ENCODE results near the gene ROS1.

Gene ROS1

DNA sequence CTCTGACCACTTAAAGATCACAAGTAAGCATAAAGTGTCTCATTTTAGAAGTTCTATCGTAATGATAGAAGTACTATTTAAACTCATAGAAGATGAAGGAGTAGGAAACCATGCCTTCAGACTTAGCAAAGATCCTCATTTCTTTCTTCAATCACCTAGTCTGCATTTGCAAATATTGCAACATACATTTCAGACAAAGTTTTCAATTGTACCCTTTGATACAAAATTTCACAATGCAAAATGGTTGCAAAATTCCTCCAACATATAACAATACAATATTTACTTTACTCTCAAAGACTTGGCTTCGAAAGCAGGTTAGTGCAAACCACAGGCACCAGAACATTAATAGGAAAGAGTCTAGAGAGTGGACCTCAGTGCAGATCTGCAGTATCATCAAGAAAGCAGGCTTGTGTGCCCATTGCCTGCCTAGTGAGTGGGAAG lies 16.1 kb upstream of the ROS1 start:
- H3K14ac ChIP-seq (ENCODE audit: low read length), result no peak overlapping the region
- H3K4me2 ChIP-seq (ENCODE audit: low read length), result no peak overlapping the region
- H4K8ac ChIP-seq (ENCODE audit: low read depth, low read length), result no peak overlapping the region
- no peak overlapping the region for H2AK5ac ChIP-seq (ENCODE audit: low read length)
- no peak overlapping the region for H3K4me3 ChIP-seq (ENCODE audit: low read depth, low read length)
- H4K12ac ChIP-seq (ENCODE audit: low read depth, low read length), result no peak overlapping the region
- H3K36me3 ChIP-seq (ENCODE audit: control insufficient read depth in 1 of 2, insufficient read depth in 2 of 2, low read length in 2 of 2), result no peaks in the 10 kb centered on the region
- DNase-seq, result peak in 1 of 2 donors; percentile 40
- H3K9ac ChIP-seq (ENCODE audit: low read length), result no peak overlapping the region
- H3K9me3 ChIP-seq (ENCODE audit: insufficient read depth, low read depth, low read length), result peaks cover 2% of the 10 kb centered on the region
- H3K18ac ChIP-seq (ENCODE audit: low read length), result no peak overlapping the region
- H2BK12ac ChIP-seq (ENCODE audit: low read length), result no peak overlapping the region
- no CpG with 5 or more reads among the region's 2 CpGs for WGBS (ENCODE audit: extremely low coverage, insufficient coverage, insufficient read length)
- H3K4me1 ChIP-seq (ENCODE audit: control insufficient read depth in 1 of 2, insufficient read depth in 2 of 2, low read length in 2 of 2), result no peaks in the 10 kb centered on the region
- no peak overlapping the region for H2BK120ac ChIP-seq (ENCODE audit: insufficient read depth, low read length, poor library complexity)
- no peak overlapping the region for H2AFZ ChIP-seq (ENCODE audit: insufficient read depth, low read length, poor library complexity)
- no peak overlapping the region for H4K91ac ChIP-seq (ENCODE audit: low read depth, low read length)
- no peaks in the 10 kb centered on the region for H3K79me1 ChIP-seq (ENCODE audit: low read length)
- no peaks in the 10 kb centered on the region for H3K27me3 ChIP-seq (ENCODE audit: insufficient read depth, low read length)
- H3K27ac ChIP-seq (ENCODE audit: low read depth, low read length), result no peak overlapping the region
- H3K79me2 ChIP-seq (ENCODE audit: control insufficient read depth, insufficient read depth, low read length, poor library complexity), result no peaks in the 10 kb centered on the region
- H3K4ac ChIP-seq (ENCODE audit: low read depth, low read length), result no peak overlapping the region
- no peak overlapping the region for H2BK5ac ChIP-seq (ENCODE audit: low read depth, low read length, poor library complexity)
- no peak overlapping the region for H3K23ac ChIP-seq (ENCODE audit: low read length)

GRCh38 chr6:117440706-117441525 lies 15.2 kb upstream of the ROS1 start:
- H2AK5ac ChIP-seq (ENCODE audit: low read length), result no peak overlapping the region

GRCh38 chr6:117432273-117432672 lies 6.5 kb upstream of the ROS1 start:
- no peak overlapping the region for H4K12ac ChIP-seq (ENCODE audit: low read depth, low read length)
- H3K4me2 ChIP-seq (ENCODE audit: low read length), result no peak overlapping the region
- H3K9me3 ChIP-seq (ENCODE audit: insufficient read depth, low read depth, low read length), result no peaks in the 10 kb centered on the region
- no peak overlapping the region for H3K9ac ChIP-seq (ENCODE audit: low read length)
- H3K27me3 ChIP-seq (ENCODE audit: insufficient read depth, low read length), result no peaks in the 10 kb centered on the region
- H3K18ac ChIP-seq (ENCODE audit: low read length), result no peak overlapping the region
- no peak overlapping the region for H3K23ac ChIP-seq (ENCODE audit: low read length)
- no peak overlapping the region for H4K8ac ChIP-seq (ENCODE audit: low read depth, low read length)
- no peaks in the 10 kb centered on the region for H3K4me1 ChIP-seq (ENCODE audit: control insufficient read depth in 1 of 2, insufficient read depth in 2 of 2, low read length in 2 of 2)
- no peak overlapping the region for H3K4ac ChIP-seq (ENCODE audit: low read depth, low read length)
- no peak overlapping the region for H2BK5ac ChIP-seq (ENCODE audit: low read depth, low read length, poor library complexity)
- H3K27ac ChIP-seq (ENCODE audit: low read depth, low read length), result no peak overlapping the region
- no peak overlapping the region for H4K91ac ChIP-seq (ENCODE audit: low read depth, low read length)
- H3K79me2 ChIP-seq (ENCODE audit: control insufficient read depth, insufficient read depth, low read length, poor library complexity), result no peaks in the 10 kb centered on the region
- H3K14ac ChIP-seq (ENCODE audit: low read length), result no peak overlapping the region
- no peak overlapping the region for H3K4me3 ChIP-seq (ENCODE audit: low read depth, low read length)
- no peak overlapping the region for H2BK12ac ChIP-seq (ENCODE audit: low read length)
- H3K36me3 ChIP-seq (ENCODE audit: control insufficient read depth in 1 of 2, insufficient read depth in 2 of 2, low read length in 2 of 2), result no peaks in the 10 kb centered on the region
- H2AK5ac ChIP-seq (ENCODE audit: low read length), result no peak overlapping the region
- no peak overlapping the region for H2BK120ac ChIP-seq (ENCODE audit: insufficient read depth, low read length, poor library complexity)
- H2AFZ ChIP-seq (ENCODE audit: insufficient read depth, low read length, poor library complexity), result no peak overlapping the region
- no peaks in the 10 kb centered on the region for H3K79me1 ChIP-seq (ENCODE audit: low read length)
- DNase-seq, result peak; percentile 40 to 78
- no CpG with 5 or more reads among the region's 1 CpG for WGBS (ENCODE audit: extremely low coverage, insufficient coverage, insufficient read length)

More at GRCh38 chr6:117440706-117441525, 15.2 kb upstream of the ROS1 start:
- H2BK12ac ChIP-seq (ENCODE audit: low read length), result no peak overlapping the region
- no CpG with 5 or more reads among the region's 2 CpGs for WGBS (ENCODE audit: extremely low coverage, insufficient coverage, insufficient read length)
- H3K27ac ChIP-seq (ENCODE audit: low read depth, low read length), result no peak overlapping the region
- H3K9ac ChIP-seq (ENCODE audit: low read length), result no peak overlapping the region
- no peak overlapping the region for H3K4me3 ChIP-seq (ENCODE audit: low read depth, low read length)
- no peaks in the 10 kb centered on the region for H3K79me1 ChIP-seq (ENCODE audit: low read length)
- peak; percentile 61 to 92 for DNase-seq
- H4K91ac ChIP-seq (ENCODE audit: low read depth, low read length), result no peak overlapping the region
- H4K8ac ChIP-seq (ENCODE audit: low read depth, low read length), result no peak overlapping the region
- no peak overlapping the region for H3K23ac ChIP-seq (ENCODE audit: low read length)
- no peak overlapping the region for H2BK120ac ChIP-seq (ENCODE audit: insufficient read depth, low read length, poor library complexity)
- H3K79me2 ChIP-seq (ENCODE audit: control insufficient read depth, insufficient read depth, low read length, poor library complexity), result no peaks in the 10 kb centered on the region
- no peaks in the 10 kb centered on the region for H3K4me1 ChIP-seq (ENCODE audit: control insufficient read depth in 1 of 2, insufficient read depth in 2 of 2, low read length in 2 of 2)
- no peak overlapping the region for H3K18ac ChIP-seq (ENCODE audit: low read length)
- no peak overlapping the region for H4K12ac ChIP-seq (ENCODE audit: low read depth, low read length)
- H3K14ac ChIP-seq (ENCODE audit: low read length), result no peak overlapping the region
- peaks cover 2% of the 10 kb centered on the region for H3K9me3 ChIP-seq (ENCODE audit: insufficient read depth, low read depth, low read length)
- H3K4me2 ChIP-seq (ENCODE audit: low read length), result no peak overlapping the region
- H3K4ac ChIP-seq (ENCODE audit: low read depth, low read length), result no peak overlapping the region
- H2AFZ ChIP-seq (ENCODE audit: insufficient read depth, low read length, poor library complexity), result no peak overlapping the region
- no peaks in the 10 kb centered on the region for H3K36me3 ChIP-seq (ENCODE audit: control insufficient read depth in 1 of 2, insufficient read depth in 2 of 2, low read length in 2 of 2)
- H2BK5ac ChIP-seq (ENCODE audit: low read depth, low read length, poor library complexity), result no peak overlapping the region
- H3K27me3 ChIP-seq (ENCODE audit: insufficient read depth, low read length), result no peaks in the 10 kb centered on the region

- DNase-seq, result no peak
These were observed 2.0 kb downstream of the ROS1 start for GRCh38 chr6:117423754-117424153.

More at GRCh38 chr6:117423754-117424153, 2.0 kb downstream of the ROS1 start:
- no peaks in the 10 kb centered on the region for H3K79me2 ChIP-seq (ENCODE audit: control insufficient read depth, insufficient read depth, low read length, poor library complexity)
- H3K9ac ChIP-seq (ENCODE audit: low read length), result no peak overlapping the region
- H3K4me3 ChIP-seq (ENCODE audit: low read depth, low read length), result no peak overlapping the region
- no peak overlapping the region for H4K12ac ChIP-seq (ENCODE audit: low read depth, low read length)
- H3K14ac ChIP-seq (ENCODE audit: low read length), result no peak overlapping the region
- H4K91ac ChIP-seq (ENCODE audit: low read depth, low read length), result no peak overlapping the region
- WGBS (ENCODE audit: extremely low coverage, insufficient coverage, insufficient read length), result no CpG with 5 or more reads among the region's 3 CpGs
- H3K9me3 ChIP-seq (ENCODE audit: insufficient read depth, low read depth, low read length), result no peaks in the 10 kb centered on the region
- no peaks in the 10 kb centered on the region for H3K36me3 ChIP-seq (ENCODE audit: control insufficient read depth in 1 of 2, insufficient read depth in 2 of 2, low read length in 2 of 2)
- H2BK5ac ChIP-seq (ENCODE audit: low read depth, low read length, poor library complexity), result no peak overlapping the region
- H3K4ac ChIP-seq (ENCODE audit: low read depth, low read length), result no peak overlapping the region
- no peak overlapping the region for H3K4me2 ChIP-seq (ENCODE audit: low read length)
- no peak overlapping the region for H2AFZ ChIP-seq (ENCODE audit: insufficient read depth, low read length, poor library complexity)
- H3K18ac ChIP-seq (ENCODE audit: low read length), result no peak overlapping the region
- H3K23ac ChIP-seq (ENCODE audit: low read length), result no peak overlapping the region
- no peaks in the 10 kb centered on the region for H3K79me1 ChIP-seq (ENCODE audit: low read length)
- no peak overlapping the region for H3K27ac ChIP-seq (ENCODE audit: low read depth, low read length)
- no peaks in the 10 kb centered on the region for H3K4me1 ChIP-seq (ENCODE audit: control insufficient read depth in 1 of 2, insufficient read depth in 2 of 2, low read length in 2 of 2)
- H2BK120ac ChIP-seq (ENCODE audit: insufficient read depth, low read length, poor library complexity), result no peak overlapping the region
- no peaks in the 10 kb centered on the region for H3K27me3 ChIP-seq (ENCODE audit: insufficient read depth, low read length)
- H2BK12ac ChIP-seq (ENCODE audit: low read length), result no peak overlapping the region
- no peak overlapping the region for H2AK5ac ChIP-seq (ENCODE audit: low read length)
- no peak overlapping the region for H4K8ac ChIP-seq (ENCODE audit: low read depth, low read length)

Data from trophoblast cell (in vitro differentiated cells and primary cell).